Measurements from ENCODE around the gene PSMD2.
A peak's percentile ranks its signal among the peaks of the same experiment; 100 is the strongest.

Gene PSMD2

GRCh38 chr3:184283681-184284080, 15.4 kb upstream of the PSMD2 start:
- no peak overlapping the region for H3K4me3 ChIP-seq (replicated peaks; ENCODE audit: low read depth, low read length)
- no peak for DNase-seq (ENCODE audit: extremely low read depth, low read depth)
- no peak for TF ChIP-seq CTCF (IDR thresholded peaks at IDR 0.05; ENCODE audit: low read depth, low read length, missing control alignments)

GRCh38 chr3:184284696-184285095, 14.3 kb upstream of the PSMD2 start:
- TF ChIP-seq CTCF (IDR thresholded peaks at IDR 0.05; ENCODE audit: low read depth, low read length, missing control alignments): peak; percentile 52
- H3K4me3 ChIP-seq (replicated peaks; ENCODE audit: low read depth, low read length): no peak overlapping the region
- peak; percentile 56 for DNase-seq (ENCODE audit: extremely low read depth, low read depth)

GRCh38 chr3:184289426-184289938, 9.6 kb upstream of the PSMD2 start:
- TF ChIP-seq CTCF (IDR thresholded peaks at IDR 0.05; ENCODE audit: low read depth, low read length, missing control alignments): peak; percentile 79
- no peak overlapping the region for H3K4me3 ChIP-seq (replicated peaks; ENCODE audit: low read depth, low read length)
- DNase-seq (ENCODE audit: extremely low read depth, low read depth): peak; percentile 32

- no peak overlapping the region for H3K4me3 ChIP-seq (replicated peaks; ENCODE audit: low read depth, low read length)
- TF ChIP-seq CTCF (IDR thresholded peaks at IDR 0.05; ENCODE audit: low read depth, low read length, missing control alignments): no peak
- no peak for DNase-seq (ENCODE audit: extremely low read depth, low read depth)
Measured at GRCh38 chr3:184290331-184290730, 8.7 kb upstream of the PSMD2 start.

GRCh38 chr3:184291044-184291737, 7.8 kb upstream of the PSMD2 start:
- no peak for DNase-seq (ENCODE audit: extremely low read depth, low read depth)
- H3K4me3 ChIP-seq (replicated peaks; ENCODE audit: low read depth, low read length): no peak overlapping the region

GRCh38 chr3:184291738-184292445, 7.1 kb upstream of the PSMD2 start:
- no peak for DNase-seq (ENCODE audit: extremely low read depth, low read depth)
- no peak for TF ChIP-seq CTCF (IDR thresholded peaks at IDR 0.05; ENCODE audit: low read depth, low read length, missing control alignments)
- H3K4me3 ChIP-seq (replicated peaks; ENCODE audit: low read depth, low read length): no peak overlapping the region

More at GRCh38 chr3:184291044-184291737, 7.8 kb upstream of the PSMD2 start:
- no peak for TF ChIP-seq CTCF (IDR thresholded peaks at IDR 0.05; ENCODE audit: low read depth, low read length, missing control alignments)
